H54 (cell line): ENCODE results near the gene DCPS.
"Not testable (repeated sequence)": the region's sequence is repeated elsewhere in the genome, so short reads cannot be mapped to it uniquely, and the experiment has no call there.

Experiments
- DNase-seq: peaks from one replicate; pipeline ENCODE4 v3.0.0; 2011; ENCODE audit warnings: low spot score, mixed read lengths; ENCODE audit not compliant: insufficient read length
- FAIRE-seq: peaks from 3 replicates; lab custom pipeline; 2011; peaks lifted over from hg19 to GRCh38; lab: Jason Lieb, UNC
- POLR2A ChIP-seq: IDR thresholded peaks from 2 replicates; pipeline ENCODE4 v1.6.1; 2011; ENCODE audit warnings: low read depth, mild to moderate bottlenecking, low read length

The DCPS gene

DNA sequence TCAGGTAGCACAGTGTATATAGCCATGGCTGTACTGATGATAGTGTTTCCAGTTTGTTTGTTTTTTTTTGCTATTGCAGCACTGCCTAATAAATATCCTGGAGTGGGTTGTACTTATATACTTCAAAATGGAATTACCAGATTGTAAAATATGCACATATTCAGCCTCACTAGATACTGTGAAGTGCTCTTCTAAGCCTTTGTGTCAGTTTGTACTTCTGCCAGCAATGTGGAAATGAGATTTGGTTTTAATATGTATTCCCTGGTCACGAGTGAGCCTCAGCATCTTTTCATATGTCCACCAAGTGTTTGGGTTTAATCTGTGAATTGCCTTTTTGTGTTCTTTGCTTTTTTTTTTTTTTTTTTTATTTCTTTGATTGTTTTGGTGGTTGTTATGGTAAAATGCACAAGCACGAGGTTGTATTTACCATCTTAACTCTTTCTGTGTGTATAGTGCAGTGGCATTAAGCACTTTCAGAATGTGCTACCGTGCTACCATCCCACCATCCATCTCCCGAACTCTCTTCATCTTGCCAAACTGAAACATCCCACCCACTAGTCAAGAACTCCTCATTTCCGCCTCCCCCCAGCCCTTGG is 86.5 kb downstream of the DCPS start:
- no peak for FAIRE-seq

DNA sequence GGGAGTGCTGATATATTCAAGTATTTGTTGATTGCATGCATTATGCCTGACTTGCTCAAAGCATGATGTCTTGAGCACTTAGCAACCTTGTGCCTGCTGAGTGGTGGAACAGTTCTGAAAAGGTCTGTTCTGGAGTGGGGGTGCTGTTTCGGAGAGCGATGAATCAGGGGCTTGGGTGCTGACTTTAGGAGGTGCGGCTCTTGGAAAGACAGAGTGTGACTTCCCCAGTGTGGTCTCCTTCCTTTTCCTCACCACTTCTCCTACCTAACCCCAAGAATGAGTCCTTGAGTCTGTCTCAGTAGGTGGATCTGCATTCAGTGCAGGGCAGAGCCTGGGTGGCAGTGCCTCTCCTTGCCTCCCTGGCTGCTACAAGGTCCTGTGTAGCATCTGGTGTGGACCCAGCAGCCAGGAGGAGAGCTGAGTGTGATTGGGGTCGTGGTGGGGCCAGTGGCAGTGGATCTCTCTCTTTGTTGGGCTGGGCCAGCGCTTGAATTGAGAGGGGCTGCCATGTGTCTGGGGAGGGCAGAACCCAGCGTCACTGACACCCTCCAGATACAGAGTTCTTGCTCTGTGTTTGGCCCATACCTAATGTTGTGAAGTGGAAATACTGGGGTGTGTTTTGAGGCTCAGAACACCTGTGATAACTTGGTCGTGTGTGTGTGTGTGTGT is 87.6 kb downstream of the DCPS start:
- FAIRE-seq: no peak
- no peak for DNase-seq
- no peak for TF ChIP-seq POLR2A

More for the DNA sequence above, 86.5 kb downstream of the DCPS start:
- TF ChIP-seq POLR2A: no peak
- DNase-seq: no peak

DNA sequence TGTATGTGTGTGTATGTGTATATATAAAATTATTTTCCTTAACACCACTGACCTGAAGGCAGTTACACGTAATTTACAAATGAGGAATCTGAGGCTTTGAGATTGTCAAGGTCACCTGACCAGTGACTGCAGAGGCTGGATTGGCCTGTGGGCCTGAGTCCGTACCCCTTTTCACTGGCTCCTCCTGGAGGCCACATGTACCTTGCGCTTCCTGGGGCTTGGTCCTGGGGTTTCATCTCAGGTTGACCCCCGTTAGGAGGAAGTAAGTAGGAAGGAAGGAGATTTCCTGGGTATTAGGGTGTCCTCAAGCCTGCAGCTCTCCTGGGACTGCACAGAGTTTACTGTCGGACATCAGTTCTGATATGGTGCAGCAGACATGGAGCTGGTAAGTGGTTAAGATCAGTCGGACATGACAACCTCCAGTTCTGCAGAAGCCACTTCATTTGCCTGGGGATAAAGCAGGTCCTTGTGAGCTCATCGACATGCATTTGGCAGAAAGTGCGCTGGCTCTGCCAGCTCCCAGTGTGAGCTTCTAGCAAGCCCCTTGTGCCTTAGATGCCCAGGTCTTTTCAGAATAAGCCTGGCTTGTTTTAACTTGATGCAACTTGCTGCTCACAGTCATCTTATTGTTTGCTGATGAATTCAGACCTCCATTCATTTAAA is 88.2 kb downstream of the DCPS start:
- FAIRE-seq (no peak), DNase-seq (no peak)
- TF ChIP-seq POLR2A: no peak

DNA sequence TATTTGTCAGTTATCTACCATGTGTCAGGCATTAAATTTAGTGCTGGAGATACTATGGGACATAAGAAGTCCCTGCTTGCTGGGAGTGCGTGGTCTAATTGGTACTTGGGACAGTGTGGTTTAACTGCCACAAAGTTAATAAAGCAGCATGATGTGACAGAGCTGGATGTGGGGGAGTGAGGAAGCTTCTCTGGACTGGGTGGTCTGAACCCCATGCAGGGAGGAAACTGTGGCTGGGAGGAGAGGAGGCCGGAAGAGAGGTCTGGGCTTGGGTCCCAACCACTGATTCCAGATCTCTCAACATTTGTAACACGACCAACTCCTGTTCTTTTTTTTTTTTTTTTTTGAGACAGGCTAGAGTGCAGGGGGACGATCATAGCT is 88.8 kb downstream of the DCPS start:
- TF ChIP-seq POLR2A: no peak
- FAIRE-seq: no peak
- no peak for DNase-seq

DNA sequence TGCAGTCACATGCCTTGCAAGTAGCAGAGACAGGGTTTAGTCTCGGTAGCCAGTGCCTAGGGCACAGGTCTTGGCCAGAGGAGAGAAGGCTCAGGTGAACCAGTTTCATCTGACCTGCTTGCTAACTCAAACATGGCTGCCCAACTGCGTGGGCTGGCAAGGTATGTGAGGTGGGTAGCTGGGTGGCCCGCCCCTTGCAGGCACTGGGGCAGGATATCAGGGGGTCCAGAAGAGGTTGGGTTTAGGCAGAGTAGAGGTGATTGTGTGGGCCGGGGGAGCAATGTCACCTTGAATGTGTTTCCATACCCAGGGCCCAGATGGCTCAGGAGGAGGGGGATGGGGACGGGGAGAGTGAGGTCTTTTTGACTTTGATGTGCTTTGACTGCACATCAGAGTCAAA is 89.3 kb downstream of the DCPS start:
- FAIRE-seq (no peak), DNase-seq (no peak)
- no peak for TF ChIP-seq POLR2A

DNA sequence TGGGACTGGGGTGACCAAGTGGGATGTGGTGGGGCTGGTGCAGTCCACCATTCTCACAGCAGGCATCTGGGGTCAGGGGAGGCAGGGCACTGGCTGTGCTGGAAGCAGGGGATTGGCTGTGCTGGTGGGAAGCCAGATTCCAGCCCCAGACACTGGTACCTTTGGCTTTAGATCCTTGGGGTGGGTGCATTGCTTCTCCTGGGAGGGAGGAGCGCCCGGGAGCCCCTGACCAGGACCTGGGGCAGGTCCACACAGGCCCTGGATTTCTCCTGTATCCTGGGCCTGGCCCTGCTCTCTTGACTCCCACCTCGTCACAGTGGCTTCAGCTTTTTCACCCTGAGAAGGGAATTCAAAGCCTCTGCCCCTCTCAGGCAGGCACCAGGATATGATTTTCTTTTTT is 90.2 kb downstream of the DCPS start:
- TF ChIP-seq POLR2A: no peak
- DNase-seq (no peak), FAIRE-seq (no peak)

DNA sequence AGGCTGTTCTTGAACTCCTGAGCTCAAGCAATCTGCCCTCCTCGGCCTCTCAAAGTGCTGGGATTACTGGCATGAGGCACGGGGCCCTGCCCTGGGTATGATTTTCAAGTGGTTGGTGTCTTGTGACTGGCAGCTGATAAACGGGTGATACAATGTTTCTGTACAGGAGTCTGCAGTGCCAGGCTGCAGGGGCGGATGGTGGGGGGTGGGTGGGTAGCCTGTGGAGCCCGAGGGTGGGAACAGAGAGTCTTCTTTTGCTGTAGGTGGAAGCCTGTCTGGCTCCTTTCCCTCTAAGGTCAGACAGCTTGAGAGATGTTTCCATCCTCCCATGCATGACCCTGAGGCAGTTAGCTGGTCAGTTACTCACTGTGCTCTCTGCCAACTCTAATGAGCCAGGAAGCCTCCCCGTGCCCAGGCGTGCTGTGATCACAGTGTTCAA is 90.8 kb downstream of the DCPS start:
- peak; percentile 98 for FAIRE-seq
- DNase-seq: not testable (repeated sequence)
